ENCODE measurements around the gene GTF3C1.

The GTF3C1 gene

GRCh38 chr16:27448532-27449433, 100.9 kb downstream of the GTF3C1 start:
- no peak overlapping the region for H3K4me3 ChIP-seq (ENCODE audit: low read length)
- TF ChIP-seq CTCF (IDR thresholded peaks at IDR 0.05; ENCODE audit: insufficient read depth, low read depth, low read length, missing control alignments), result no peak
- no peak for DNase-seq (ENCODE audit: low read depth)

- no peak for DNase-seq (ENCODE audit: low read depth)
- no peak for TF ChIP-seq CTCF (IDR thresholded peaks at IDR 0.05; ENCODE audit: insufficient read depth, low read depth, low read length, missing control alignments)
- no peak overlapping the region for H3K4me3 ChIP-seq (ENCODE audit: low read length)
Measured at GRCh38 chr16:27447301-27447700, 102.4 kb downstream of the GTF3C1 start.

- H3K4me3 ChIP-seq (ENCODE audit: low read length), result no peak overlapping the region
- DNase-seq (ENCODE audit: low read depth), result no peak
- TF ChIP-seq CTCF (IDR thresholded peaks at IDR 0.05; ENCODE audit: insufficient read depth, low read depth, low read length, missing control alignments), result no peak
Measured at GRCh38 chr16:27446721-27447120, 103.0 kb downstream of the GTF3C1 start.

- no peak for DNase-seq (ENCODE audit: low read depth)
- no peak for TF ChIP-seq CTCF (IDR thresholded peaks at IDR 0.05; ENCODE audit: insufficient read depth, low read depth, low read length, missing control alignments)
Measured at GRCh38 chr16:27445502-27446175, 104.1 kb downstream of the GTF3C1 start.

GRCh38 chr16:27444470-27444869, 105.2 kb downstream of the GTF3C1 start:
- DNase-seq (ENCODE audit: low read depth), result no peak
- no peak overlapping the region for H3K4me3 ChIP-seq (ENCODE audit: low read length)
- TF ChIP-seq CTCF (IDR thresholded peaks at IDR 0.05; ENCODE audit: insufficient read depth, low read depth, low read length, missing control alignments), result no peak

More at GRCh38 chr16:27445502-27446175, 104.1 kb downstream of the GTF3C1 start:
- no peak overlapping the region for H3K4me3 ChIP-seq (ENCODE audit: low read length)

- no peak for TF ChIP-seq CTCF (IDR thresholded peaks at IDR 0.05; ENCODE audit: insufficient read depth, low read depth, low read length, missing control alignments)
Measured at GRCh38 chr16:27444015-27444414, 105.7 kb downstream of the GTF3C1 start.

More at GRCh38 chr16:27444015-27444414, 105.7 kb downstream of the GTF3C1 start:
- peak; percentile 74 for DNase-seq (ENCODE audit: low read depth)
- H3K4me3 ChIP-seq (ENCODE audit: low read length), result no peak overlapping the region

All from epithelial cell of esophagus (primary cell).